GM12801 (cell line): ENCODE data around the gene IL13RA2.

Experiments used
- TF ChIP-seq, protein P1 (sequence below): IDR thresholded peaks from one replicate; pipeline ENCODE4 v1.5.1; 2011; ENCODE audit warnings: control low read depth; ENCODE audit not compliant: insufficient read length; ENCODE audit errors: extremely low read depth

The IL13RA2 gene

GRCh38 chrX:115011428-115011827 lies 6.0 kb downstream of the IL13RA2 start:
- TF ChIP-seq, protein P1, sequence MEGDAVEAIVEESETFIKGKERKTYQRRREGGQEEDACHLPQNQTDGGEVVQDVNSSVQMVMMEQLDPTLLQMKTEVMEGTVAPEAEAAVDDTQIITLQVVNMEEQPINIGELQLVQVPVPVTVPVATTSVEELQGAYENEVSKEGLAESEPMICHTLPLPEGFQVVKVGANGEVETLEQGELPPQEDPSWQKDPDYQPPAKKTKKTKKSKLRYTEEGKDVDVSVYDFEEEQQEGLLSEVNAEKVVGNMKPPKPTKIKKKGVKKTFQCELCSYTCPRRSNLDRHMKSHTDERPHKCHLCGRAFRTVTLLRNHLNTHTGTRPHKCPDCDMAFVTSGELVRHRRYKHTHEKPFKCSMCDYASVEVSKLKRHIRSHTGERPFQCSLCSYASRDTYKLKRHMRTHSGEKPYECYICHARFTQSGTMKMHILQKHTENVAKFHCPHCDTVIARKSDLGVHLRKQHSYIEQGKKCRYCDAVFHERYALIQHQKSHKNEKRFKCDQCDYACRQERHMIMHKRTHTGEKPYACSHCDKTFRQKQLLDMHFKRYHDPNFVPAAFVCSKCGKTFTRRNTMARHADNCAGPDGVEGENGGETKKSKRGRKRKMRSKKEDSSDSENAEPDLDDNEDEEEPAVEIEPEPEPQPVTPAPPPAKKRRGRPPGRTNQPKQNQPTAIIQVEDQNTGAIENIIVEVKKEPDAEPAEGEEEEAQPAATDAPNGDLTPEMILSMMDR = no peak

DNA sequence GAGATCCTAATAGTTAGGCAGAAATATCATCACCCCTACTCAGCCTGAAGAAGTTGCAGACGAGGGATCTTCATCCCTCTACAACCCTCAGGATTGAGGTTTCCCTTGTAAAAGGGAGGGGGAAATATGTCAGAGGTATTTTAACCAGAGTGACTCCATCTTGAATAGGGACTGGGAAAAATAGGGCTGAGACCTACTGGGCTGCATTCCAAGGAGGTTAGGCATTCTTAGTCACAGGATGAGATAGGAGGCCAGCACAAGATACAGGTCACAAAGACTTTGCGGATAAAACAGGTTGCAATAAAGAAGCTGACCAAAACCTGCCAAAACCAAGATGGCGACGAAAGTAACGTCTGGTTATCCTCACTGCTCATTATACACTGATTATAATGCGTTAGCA lies 17.5 kb downstream of the IL13RA2 start:
- TF ChIP-seq, protein P1 = no peak

DNA sequence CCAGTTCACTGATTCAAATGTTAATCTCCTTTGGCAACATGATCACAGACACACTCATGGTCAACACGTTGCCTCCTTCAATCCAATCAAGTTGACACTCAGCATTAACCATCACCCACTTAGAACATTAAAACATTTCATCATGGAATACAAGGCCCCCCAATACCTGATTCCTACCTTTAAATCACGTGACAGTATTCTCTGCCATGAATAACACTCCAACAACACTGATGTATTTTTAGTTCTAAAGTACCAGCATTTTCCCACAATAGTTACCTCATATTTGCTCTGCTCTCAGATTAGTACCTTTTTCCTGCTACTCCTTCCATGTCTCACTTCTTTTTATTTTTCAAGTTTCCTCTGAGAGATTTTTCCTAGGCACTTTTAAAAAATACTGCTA lies 19.6 kb downstream of the IL13RA2 start:
- TF ChIP-seq, protein P1 = no peak

- TF ChIP-seq, protein P1 = no peak
These were observed 31.3 kb downstream of the IL13RA2 start for GRCh38 chrX:114985967-114986592.

- TF ChIP-seq, protein P1 = no peak
These were observed 41.1 kb downstream of the IL13RA2 start for GRCh38 chrX:114976292-114976691.

DNA sequence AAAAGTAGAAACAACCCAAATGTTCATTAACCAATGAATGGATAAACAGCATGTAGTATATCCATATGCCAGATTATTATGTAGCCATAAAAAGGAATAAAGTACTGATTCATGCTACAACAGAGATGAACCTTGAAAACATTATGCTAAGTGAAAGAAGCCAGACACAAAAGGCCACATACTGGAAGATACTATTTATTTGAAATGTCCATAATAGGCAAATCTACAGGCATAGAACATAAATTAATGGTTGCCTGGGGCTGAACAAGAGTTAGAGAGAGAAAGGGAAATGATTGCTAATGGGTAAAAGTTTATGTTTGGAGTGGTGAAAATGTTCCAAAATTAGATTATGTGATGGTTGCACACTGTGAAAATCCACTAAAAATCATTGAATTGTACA lies 44.4 kb downstream of the IL13RA2 start:
- TF ChIP-seq, protein P1 = no peak

DNA sequence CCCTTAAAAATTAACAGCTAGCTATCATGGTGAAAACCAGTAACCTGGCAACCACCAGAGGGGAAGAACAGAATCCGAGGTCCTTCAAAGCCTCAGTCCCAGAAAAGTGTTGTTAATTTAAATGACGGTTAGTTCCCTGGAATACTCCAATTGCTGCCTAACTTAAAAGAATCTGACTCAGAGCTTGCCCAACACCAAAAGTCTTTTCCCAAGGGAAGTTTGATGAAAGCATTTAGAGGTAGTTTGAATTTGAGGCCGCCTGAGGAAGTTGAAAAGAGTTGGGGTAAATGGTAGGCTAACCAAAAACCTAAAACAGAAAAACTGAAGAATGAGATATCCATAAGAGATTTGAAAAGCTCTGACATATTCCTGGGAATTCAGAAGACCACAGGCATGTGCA lies 46.6 kb downstream of the IL13RA2 start:
- TF ChIP-seq, protein P1 = no peak
